Skeletal muscle tissue (tissue), 4 donors: ENCODE results near the gene BAD. TPM values are rescaled to one million over a fixed set of nuclear protein-coding genes. Genes with fewer than 3 reads are reported as not detected.
"Not testable (repeated sequence)": the region's sequence is repeated elsewhere in the genome, so short reads cannot be mapped to it uniquely, and the experiment has no call there.

Source experiments
- H3K27ac ChIP-seq: one replicate; pipeline ENCODE4 v1.7.0; 2013; ENCODE audit warnings: mild to moderate bottlenecking, low read depth, low read length, inconsistent platforms
- H3K27me3 ChIP-seq, 3 donors: one replicate each; pipeline ENCODE4 v1.7.0; 2013; ENCODE audit warnings: low read length in 3 of 3; ENCODE audit not compliant: control insufficient read depth in 3 of 3, insufficient read depth in 3 of 3
- H3K36me3 ChIP-seq, 3 donors: one replicate each; pipeline ENCODE4 v1.7.0; 2013; ENCODE audit warnings: low read length in 3 of 3; ENCODE audit not compliant: control insufficient read depth in 3 of 3, insufficient read depth in 3 of 3
- H3K4me1 ChIP-seq, 3 donors: one replicate each; pipeline ENCODE4 v1.7.0; 2013; ENCODE audit warnings: low read length in 3 of 3, mild to moderate bottlenecking in 3 of 3; ENCODE audit not compliant: control insufficient read depth in 3 of 3, insufficient read depth in 3 of 3
- H3K4me3 ChIP-seq, 3 donors: one replicate each; pipeline ENCODE4 v1.7.0; 2013; ENCODE audit warnings: low read length in 3 of 3
- H3K9ac ChIP-seq, 3 donors: one replicate each; pipeline ENCODE4 v1.7.0; 2013; ENCODE audit warnings: low read length in 3 of 3, mild to moderate bottlenecking in 3 of 3, moderate library complexity in 2 of 3, low read depth in 1 of 3
- H3K9me3 ChIP-seq, 3 donors: one replicate each; pipeline ENCODE4 v1.7.0; 2013; ENCODE audit warnings: low read length in 3 of 3; ENCODE audit not compliant: control insufficient read depth in 3 of 3
- total RNA-seq: library from RNA; depleted of rRNA; stranded (reverse); fragments of >200 nt; gene quantifications from one replicate; pipeline ENCODE4 v1.2.3, GENCODE V29; 2014
- donor health status: Osteomylitis.

BAD gene
- total RNA-seq, 1 donor from 2014 or later = 23.5 TPM

DNA sequence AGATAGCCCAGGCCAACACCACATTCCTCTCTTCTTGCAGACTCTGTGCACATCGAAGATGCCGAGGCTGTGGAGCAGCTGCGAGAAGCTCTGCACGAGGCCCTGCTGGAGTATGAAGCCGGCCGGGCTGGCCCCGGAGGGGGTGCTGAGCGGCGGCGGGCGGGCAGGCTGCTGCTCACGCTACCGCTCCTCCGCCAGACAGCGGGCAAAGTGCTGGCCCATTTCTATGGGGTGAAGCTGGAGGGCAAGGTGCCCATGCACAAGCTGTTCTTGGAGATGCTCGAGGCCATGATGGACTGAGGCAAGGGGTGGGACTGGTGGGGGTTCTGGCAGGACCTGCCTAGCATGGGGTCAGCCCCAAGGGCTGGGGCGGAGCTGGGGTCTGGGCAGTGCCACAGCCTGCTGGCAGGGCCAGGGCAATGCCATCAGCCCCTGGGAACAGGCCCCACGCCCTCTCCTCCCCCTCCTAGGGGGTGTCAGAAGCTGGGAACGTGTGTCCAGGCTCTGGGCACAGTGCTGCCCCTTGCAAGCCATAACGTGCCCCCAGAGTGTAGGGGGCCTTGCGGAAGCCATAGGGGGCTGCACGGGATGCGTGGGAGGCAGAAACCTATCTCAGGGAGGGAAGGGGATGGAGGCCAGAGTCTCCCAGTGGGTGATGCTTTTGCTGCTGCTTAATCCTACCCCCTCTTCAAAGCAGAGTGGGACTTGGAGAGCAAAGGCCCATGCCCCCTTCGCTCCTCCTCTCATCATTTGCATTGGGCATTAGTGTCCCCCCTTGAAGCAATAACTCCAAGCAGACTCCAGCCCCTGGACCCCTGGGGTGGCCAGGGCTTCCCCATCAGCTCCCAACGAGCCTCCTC lies 31.4 kb upstream of the BAD start:
- not testable (repeated sequence) for H3K27ac ChIP-seq

DNA sequence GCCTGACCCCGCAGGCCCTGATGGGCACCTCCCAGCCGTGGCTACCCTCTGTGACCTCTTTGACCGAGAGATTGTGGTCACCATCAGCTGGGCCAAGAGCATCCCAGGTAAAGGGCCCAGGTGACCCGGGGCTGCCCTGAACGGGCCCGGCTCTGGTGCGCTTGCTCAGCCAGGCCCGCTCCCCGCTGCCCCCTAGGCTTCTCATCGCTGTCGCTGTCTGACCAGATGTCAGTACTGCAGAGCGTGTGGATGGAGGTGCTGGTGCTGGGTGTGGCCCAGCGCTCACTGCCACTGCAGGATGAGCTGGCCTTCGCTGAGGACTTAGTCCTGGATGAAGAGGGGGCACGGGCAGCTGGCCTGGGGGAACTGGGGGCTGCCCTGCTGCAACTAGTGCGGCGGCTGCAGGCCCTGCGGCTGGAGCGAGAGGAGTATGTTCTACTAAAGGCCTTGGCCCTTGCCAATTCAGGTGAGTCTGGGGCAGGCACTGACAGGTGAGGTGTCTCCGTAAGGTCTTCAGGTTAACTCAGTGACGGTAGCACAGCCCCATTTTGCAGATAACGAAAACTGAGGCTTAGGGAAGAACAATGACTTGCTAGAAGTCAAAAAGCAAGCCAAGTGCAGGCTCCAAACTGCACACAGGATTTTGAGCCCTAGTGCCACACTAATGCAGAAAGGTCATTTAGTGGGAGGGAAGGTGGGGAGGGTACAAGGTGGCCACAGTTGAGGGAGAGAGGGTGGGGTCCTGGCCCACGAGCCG lies 30.5 kb upstream of the BAD start:
- Histone ChIP-seq H3K9me3 (no peaks in the 10 kb centered on the region), H3K27me3 (no peaks in the 10 kb centered on the region), H3K4me1 (peaks cover 36 to 56% (median 45%) of the 10 kb centered on the region in 3 donors), H3K27ac (no peak overlapping the region), H3K36me3 (peaks cover 12 to 21% (median 17%) of the 10 kb centered on the region in 3 donors), H3K4me3 (no peak overlapping the region), H3K9ac (peak overlapping the region in 1 of 3 donors; percentile 76)

More for the DNA sequence above, 31.4 kb upstream of the BAD start:
- not testable (repeated sequence) for H3K9me3 ChIP-seq, H3K4me3 ChIP-seq, H3K27me3 ChIP-seq
- Histone ChIP-seq H3K36me3 (peaks cover 15 to 27% (median 24%) of the 10 kb centered on the region in 3 donors), H3K4me1 (peaks cover 36 to 58% (median 45%) of the 10 kb centered on the region in 3 donors), H3K9ac (peak overlapping the region in 1 of 3 donors; percentile 97)

DNA sequence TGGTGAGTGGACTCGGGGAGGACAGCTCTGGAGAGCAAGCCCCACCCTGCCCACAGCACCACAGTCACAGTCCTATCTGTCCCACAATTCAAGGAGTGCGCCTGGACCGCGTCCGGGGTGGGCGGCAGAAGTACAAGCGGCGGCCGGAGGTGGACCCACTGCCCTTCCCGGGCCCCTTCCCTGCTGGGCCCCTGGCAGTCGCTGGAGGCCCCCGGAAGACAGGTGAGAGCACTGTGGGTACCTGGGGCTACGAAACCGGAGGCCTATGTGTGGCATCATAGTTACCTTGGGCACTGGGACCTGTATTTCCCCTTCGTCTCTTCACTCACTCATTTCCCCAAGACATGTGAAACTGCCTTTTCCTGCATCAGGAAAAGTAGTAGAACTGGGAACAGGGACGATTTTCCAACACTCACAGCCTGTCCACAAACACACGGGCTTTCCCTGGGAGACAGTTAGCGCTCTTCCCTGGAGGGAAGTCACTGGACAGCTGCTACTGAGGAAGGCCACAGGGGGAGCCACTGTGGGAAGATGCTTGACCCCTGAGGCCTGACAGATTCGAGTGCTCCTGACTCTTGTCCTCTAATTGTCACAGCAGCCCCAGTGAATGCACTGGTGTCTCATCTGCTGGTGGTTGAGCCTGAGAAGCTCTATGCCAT lies 29.8 kb upstream of the BAD start:
- H3K4me3 ChIP-seq = peak overlapping the region in 2 of 3 donors; percentile 24 to 27
- H3K9ac ChIP-seq = peak overlapping the region; percentile 60 to 76 (median 65)
- peak overlapping the region; percentile 78 for H3K27ac ChIP-seq

GRCh38 chr11:64313491-64314145 lies 29.2 kb upstream of the BAD start:
- peaks cover 28 to 47% (median 37%) of the 10 kb centered on the region in 3 donors for H3K4me1 ChIP-seq
- H3K27me3 ChIP-seq = no peaks in the 10 kb centered on the region
- H3K4me3 ChIP-seq = peak overlapping the region in 2 of 3 donors; percentile 24 to 27
- peaks cover 12 to 21% (median 17%) of the 10 kb centered on the region in 3 donors for H3K36me3 ChIP-seq
- peak overlapping the region; percentile 78 for H3K27ac ChIP-seq
- peak overlapping the region; percentile 60 to 76 (median 65) for H3K9ac ChIP-seq
- no peaks in the 10 kb centered on the region for H3K9me3 ChIP-seq

More for the DNA sequence above, 29.8 kb upstream of the BAD start:
- Histone ChIP-seq H3K36me3 (peaks cover 12 to 21% (median 17%) of the 10 kb centered on the region in 3 donors), H3K9me3 (no peaks in the 10 kb centered on the region), H3K4me1 (peaks cover 34 to 52% (median 42%) of the 10 kb centered on the region in 3 donors), H3K27me3 (no peaks in the 10 kb centered on the region)

GRCh38 chr11:64312947-64313346 lies 28.5 kb upstream of the BAD start:
- Histone ChIP-seq H3K9ac (peak overlapping the region in 2 of 3 donors; percentile 45 to 76), H3K9me3 (no peaks in the 10 kb centered on the region), H3K27me3 (no peaks in the 10 kb centered on the region), H3K27ac (peak overlapping the region; percentile 78), H3K4me1 (peaks cover 28 to 47% (median 37%) of the 10 kb centered on the region in 3 donors), H3K4me3 (no peak overlapping the region), H3K36me3 (peaks cover 12 to 21% (median 17%) of the 10 kb centered on the region in 3 donors)

- H3K27ac ChIP-seq, H3K27me3 ChIP-seq, H3K36me3 ChIP-seq, H3K9me3 ChIP-seq, H3K4me3 ChIP-seq, H3K9ac ChIP-seq: not testable (repeated sequence)
- H3K4me1 ChIP-seq = peaks cover 19 to 34% (median 31%) of the 10 kb centered on the region in 3 donors
These were observed 23.3 kb upstream of the BAD start for GRCh38 chr11:64307795-64308194.

GRCh38 chr11:64306876-64307622 lies 22.6 kb upstream of the BAD start:
- H3K27me3 ChIP-seq = peaks cover 0 to 9% (median 4%) of the 10 kb centered on the region in 3 donors
- peak overlapping the region; percentile 25 to 86 (median 63) for H3K9ac ChIP-seq
- H3K9me3 ChIP-seq = no peaks in the 10 kb centered on the region
- H3K27ac ChIP-seq = no peak overlapping the region
- peaks cover 15 to 28% (median 25%) of the 10 kb centered on the region in 3 donors for H3K4me1 ChIP-seq
- peak overlapping the region in 2 of 3 donors; percentile 84 to 86 for H3K4me3 ChIP-seq
- peaks cover 3 to 4% (median 4%) of the 10 kb centered on the region in 3 donors for H3K36me3 ChIP-seq

- H3K27ac ChIP-seq = peak overlapping the region; percentile 71
- H3K9me3 ChIP-seq = no peaks in the 10 kb centered on the region
- H3K9ac ChIP-seq = peak overlapping the region; percentile 25 to 86 (median 63)
- H3K4me3 ChIP-seq = peak overlapping the region; percentile 68 to 86 (median 84)
- H3K27me3 ChIP-seq = peaks cover 0 to 14% (median 8%) of the 10 kb centered on the region in 3 donors
- peaks cover 15 to 28% (median 25%) of the 10 kb centered on the region in 3 donors for H3K4me1 ChIP-seq
- peaks cover 3 to 4% (median 4%) of the 10 kb centered on the region in 3 donors for H3K36me3 ChIP-seq
These were observed 22.1 kb upstream of the BAD start for GRCh38 chr11:64306563-64306875.
